ENCODE data around the gene NPAT.
A peak's percentile ranks its signal among the peaks of the same experiment; 100 is the strongest.

DNA sequence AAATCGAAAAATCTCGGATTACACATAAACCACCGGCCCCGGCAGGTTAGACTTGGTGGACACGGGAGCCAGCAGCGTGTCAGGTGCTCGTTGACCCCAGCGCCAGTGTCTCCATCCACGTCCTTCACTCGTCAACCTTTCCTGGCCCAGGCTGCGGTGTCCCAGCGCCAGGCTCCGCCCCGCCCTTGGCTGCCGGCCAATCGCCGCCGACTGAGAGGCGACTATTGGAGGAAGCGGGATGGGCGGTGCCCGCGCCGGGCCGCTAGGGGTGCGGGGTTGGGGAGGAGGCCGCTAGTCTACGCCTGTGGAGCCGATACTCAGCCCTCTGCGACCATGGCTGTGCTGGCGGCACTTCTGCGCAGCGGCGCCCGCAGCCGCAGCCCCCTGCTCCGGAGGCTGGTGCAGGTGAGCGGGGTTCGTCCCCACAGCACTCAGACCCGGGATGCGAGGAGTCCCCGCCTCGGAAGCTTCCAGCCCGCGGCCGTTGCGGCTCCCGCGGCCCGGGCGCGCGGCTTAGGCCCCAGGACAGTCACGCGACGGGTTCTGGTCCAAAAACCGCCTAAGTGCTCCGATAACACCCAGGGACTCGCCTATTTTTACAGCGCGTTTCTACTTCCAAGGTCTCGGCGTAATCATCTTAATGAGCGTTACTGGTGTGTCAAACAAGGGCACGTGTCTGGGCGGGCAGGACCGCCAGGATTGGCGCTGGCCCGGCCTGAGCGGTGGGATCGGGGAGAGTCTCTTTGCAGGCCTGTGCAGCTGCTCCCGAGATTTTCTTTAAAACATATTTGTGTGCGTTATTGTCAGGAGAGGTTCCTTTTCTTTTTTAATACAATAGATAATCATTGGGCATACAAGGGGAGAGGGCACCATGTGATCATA, 100.9 kb downstream of the NPAT start, which contains the start of gene ACAT1:
- TF ChIP-seq POLR2AphosphoS5 (IDR thresholded peaks at IDR 0.05; ENCODE audit: low read depth, low read length) (peak; percentile 93), POLR2A (IDR thresholded peaks at IDR 0.05; ENCODE audit: low read depth, low read length) (peak; percentile 87), TAF1 (IDR thresholded peaks at IDR 0.05; ENCODE audit: low read depth, low read length) (peak; percentile 62; the same call in 1 of the 2 replicates), SPI1 (IDR thresholded peaks at IDR 0.05; ENCODE audit: low read depth, low read length) (0 out of 2 replicates have a peak, but pooled peaks have one; percentile 12), PAX5 (IDR thresholded peaks at IDR 0.05; ENCODE audit: insufficient read depth, low read length, severe bottlenecking) (no peak), POU2F2 (IDR thresholded peaks at IDR 0.05; ENCODE audit: low read depth, low read length) (no peak; the same call in 1 of the 2 replicates)

Measured in GM12891 (cell line).